C4-2B (cell line): ENCODE data around the gene LSM2.

Source experiments
- H3K27ac ChIP-seq: fragments of 450-650 bp; 2 replicates; pipeline ENCODE4 v1.5.1; 2017
- CTCF ChIP-seq: fragments of 450-650 bp; conservative IDR thresholded peaks from 2 replicates; pipeline ENCODE4 v1.5.1; 2017; ENCODE audit warnings: mild to moderate bottlenecking
- ZFX ChIP-seq: fragments of 450-650 bp; IDR thresholded peaks from 2 replicates; pipeline ENCODE4 v1.6.1; 2017

Gene LSM2

DNA sequence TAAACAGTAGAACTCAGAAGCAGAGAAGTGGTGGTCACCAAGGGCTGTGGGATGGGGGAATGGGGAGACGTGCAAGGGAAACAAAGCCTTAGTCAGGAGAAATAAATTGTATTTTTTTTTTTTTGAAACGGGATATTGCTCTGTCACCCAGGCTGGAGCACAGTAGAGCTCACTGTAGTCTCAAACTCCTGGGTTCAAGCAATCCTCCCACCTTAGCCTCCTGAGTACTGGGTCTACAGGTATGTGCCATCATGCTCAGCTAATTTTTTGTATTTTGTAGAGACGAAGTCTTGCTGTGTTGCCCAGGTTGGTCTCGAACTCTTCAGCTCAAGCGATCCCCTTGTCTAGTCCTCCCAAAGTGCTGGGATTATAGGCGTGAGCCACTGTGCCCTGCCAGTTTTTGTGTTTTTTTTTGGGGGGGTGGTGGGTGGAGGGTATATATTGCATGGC lies 24.1 kb upstream of the LSM2 start:
- peak overlapping the region; percentile 52 for H3K27ac ChIP-seq
- TF ChIP-seq ZFX (no peak), CTCF (no peak)

DNA sequence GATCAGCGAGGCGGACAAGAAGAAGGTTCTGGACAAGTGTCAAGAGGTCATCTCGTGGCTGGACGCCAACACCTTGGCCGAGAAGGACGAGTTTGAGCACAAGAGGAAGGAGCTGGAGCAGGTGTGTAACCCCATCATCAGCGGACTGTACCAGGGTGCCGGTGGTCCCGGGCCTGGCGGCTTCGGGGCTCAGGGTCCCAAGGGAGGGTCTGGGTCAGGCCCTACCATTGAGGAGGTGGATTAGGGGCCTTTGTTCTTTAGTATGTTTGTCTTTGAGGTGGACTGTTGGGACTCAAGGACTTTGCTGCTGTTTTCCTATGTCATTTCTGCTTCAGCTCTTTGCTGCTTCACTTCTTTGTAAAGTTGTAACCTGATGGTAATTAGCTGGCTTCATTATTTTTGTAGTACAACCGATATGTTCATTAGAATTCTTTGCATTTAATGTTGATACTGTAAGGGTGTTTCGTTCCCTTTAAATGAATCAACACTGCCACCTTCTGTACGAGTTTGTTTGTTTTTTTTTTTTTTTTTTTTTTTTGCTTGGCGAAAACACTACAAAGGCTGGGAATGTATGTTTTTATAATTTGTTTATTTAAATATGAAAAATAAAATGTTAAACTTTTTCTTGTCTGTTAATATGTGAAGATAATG lies 23.0 kb upstream of the LSM2 start:
- H3K27ac ChIP-seq, result peak overlapping the region; percentile 72

DNA sequence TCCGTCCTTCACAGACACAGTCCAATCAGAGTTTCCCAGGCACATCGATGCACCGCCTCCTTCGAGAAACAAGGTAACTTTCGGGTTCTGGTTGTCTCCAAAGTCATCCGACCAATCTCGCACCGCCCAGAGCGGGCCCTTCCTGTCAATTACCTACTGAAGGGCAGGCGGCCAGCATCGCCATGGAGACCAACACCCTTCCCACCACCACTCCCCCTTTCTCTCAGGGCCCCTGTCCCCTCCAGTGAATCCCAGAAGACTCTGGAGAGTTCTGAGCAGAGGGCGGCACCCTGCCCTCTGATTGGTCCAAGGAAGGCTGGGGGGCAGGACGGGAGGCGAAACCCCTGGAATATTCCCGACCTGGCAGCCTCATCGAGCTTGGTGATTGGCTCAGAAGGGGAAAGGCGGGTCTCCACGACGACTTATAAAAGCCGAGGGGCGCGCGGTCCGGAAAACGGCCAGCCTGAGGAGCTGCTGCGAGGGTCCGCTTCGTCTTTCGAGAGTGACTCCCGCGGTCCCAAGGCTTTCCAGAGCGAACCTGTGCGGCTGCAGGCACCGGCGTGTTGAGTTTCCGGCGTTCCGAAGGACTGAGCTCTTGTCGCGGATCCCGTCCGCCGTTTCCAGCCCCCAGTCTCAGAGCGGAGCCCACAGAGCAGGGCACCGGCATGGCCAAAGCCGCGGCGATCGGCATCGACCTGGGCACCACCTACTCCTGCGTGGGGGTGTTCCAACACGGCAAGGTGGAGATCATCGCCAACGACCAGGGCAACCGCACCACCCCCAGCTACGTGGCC lies 20.7 kb upstream of the LSM2 start, which contains the start of gene HSPA1B:
TSS of gene HSPA1B (plus strand) at position 453 of the 794 bp plus-strand sequence. CDS start at position 666, 213 bp downstream.
- no peak for TF ChIP-seq CTCF
- TF ChIP-seq ZFX, result no peak

More for the DNA sequence above, 23.0 kb upstream of the LSM2 start:
- no peak for TF ChIP-seq ZFX
- TF ChIP-seq CTCF, result peak; percentile 57

DNA sequence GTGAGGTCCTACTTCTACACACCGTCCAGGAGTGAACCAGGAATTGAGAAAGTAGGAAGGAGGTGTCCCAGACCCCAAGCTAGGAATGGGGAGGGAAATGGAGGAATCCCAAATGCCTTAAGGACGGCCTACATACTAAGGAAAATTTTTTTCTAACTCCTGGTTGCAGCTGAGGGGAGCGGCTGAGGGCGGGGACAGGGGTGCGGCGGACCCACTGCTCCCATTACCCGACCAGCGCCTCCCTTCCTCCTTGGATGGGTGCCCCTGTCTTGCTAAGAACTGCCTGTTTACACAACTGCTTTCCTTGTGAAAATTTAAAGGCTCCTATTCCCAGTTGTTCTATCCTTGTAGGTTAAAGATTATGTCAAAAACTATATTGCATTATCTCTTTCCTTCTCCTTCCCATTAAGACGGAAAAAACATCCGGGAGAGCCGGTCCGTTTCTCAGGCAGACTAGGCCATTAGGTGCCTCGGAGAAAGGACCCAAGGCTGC lies 20.1 kb upstream of the LSM2 start:
- TF ChIP-seq CTCF (no peak), ZFX (no peak)
- peak overlapping the region; percentile 96 for H3K27ac ChIP-seq

More for the DNA sequence above, 20.7 kb upstream of the LSM2 start, which contains the start of gene HSPA1B:
- H3K27ac ChIP-seq, result peak within 1 kb of the TSS; percentile 96

DNA sequence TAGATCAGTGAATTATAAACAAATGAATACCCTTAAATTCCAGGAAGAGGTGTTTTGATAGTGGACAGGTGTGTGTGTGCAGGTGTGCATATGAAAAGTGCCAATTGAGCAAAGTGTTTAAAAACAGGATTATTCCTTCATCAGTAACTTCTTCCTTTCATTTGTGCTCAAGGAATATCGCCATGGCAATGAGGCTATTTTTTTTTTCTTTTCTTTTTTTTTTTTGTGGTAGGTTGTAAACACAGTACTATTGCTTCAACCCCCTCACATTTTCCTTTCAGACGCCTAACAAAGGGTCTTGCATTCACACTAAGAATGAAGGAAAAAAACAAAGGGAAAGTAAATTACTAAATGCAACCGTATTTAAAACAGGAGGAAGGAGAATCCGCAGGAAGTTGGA lies 18.8 kb upstream of the LSM2 start:
- peak overlapping the region; percentile 96 for H3K27ac ChIP-seq
- TF ChIP-seq CTCF (no peak), ZFX (no peak)

- peak overlapping the region; percentile 91 for H3K27ac ChIP-seq
Measured at GRCh38 chr6:31823592-31824196, 16.9 kb upstream of the LSM2 start.

DNA sequence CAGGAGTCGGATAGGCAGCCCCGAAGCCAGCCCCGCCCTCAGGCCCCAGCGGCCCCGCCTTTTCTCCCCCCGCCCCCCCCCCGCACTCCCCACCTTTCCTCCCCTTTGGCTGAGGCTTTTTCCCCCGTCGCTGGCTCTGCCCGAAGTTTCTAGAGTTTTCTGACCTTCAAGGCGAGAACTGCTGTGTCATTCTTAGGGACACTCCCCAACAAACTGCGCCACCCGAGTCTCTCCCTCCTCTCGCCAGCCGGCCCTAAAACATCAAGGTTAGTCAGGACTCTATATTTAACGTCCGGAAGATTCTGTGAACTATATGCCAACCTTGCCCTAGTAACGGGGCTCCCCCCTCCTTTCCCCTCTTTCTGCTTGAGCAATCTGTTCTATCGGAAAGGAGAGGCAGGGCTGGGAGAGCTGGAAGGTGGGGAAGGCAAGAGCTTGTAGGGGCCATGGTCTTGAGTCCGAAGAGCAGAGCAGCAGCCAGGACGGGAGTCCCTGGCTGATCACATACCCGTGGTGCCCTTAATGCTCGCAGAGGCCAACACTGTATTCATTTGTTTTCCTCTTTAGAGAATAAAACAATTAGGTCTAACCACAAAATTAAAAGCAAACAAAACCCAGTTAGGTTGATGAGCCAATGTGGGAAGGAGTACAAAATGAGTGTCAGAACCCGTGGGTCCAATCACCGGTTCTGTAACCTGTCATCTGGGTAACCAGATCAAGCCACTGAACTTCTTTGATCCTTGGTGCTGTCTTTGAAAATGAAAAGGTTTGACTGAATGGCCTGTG lies 15.5 kb upstream of the LSM2 start:
- no peak for TF ChIP-seq ZFX
- TF ChIP-seq CTCF, result no peak
- peak overlapping the region; percentile 92 for H3K27ac ChIP-seq
